Stimulated activated CD4-positive, alpha-beta T cell treated with anti-CD3 and anti-CD28 coated beads, TNF-alpha, amount 100 ng/mL, for 4 hours (primary cell): Measurements from ENCODE around the gene HMGB4.

ENCODE experiments used
- DNase-seq, 3 experiments: peaks; one replicate each; pipeline ENCODE4 v3.0.0-alpha.2; 2020; ENCODE audit warnings: low read depth in 3 of 3

HMGB4 gene

GRCh38 chr1:33863779-33864178 lies at the start of gene HMGB4:
Gene HMGB4 (plus strand): TSS chr1:33864079. CDS start chr1:33864192, 113 bp downstream.
- DNase-seq = no peak

- no peak for DNase-seq
Observed at GRCh38 chr1:33814166-33814565, 49.7 kb upstream of the HMGB4 start.

- no peak for DNase-seq
Observed at GRCh38 chr1:33815061-33815460, 48.8 kb upstream of the HMGB4 start.

GRCh38 chr1:33818071-33818470 lies 45.8 kb upstream of the HMGB4 start:
- no peak for DNase-seq

GRCh38 chr1:33819290-33819912 lies 44.5 kb upstream of the HMGB4 start:
- no peak for DNase-seq

- no peak for DNase-seq
Observed at GRCh38 chr1:33819913-33820311, 44.0 kb upstream of the HMGB4 start.

- DNase-seq = no peak
Observed at GRCh38 chr1:33820804-33821203, 43.1 kb upstream of the HMGB4 start.

- no peak for DNase-seq
Observed at GRCh38 chr1:33821291-33821690, 42.6 kb upstream of the HMGB4 start.

GRCh38 chr1:33822396-33822795 lies 41.5 kb upstream of the HMGB4 start:
- DNase-seq = no peak

- DNase-seq = no peak
Observed at GRCh38 chr1:33823401-33823800, 40.5 kb upstream of the HMGB4 start.

- DNase-seq = no peak
Observed at GRCh38 chr1:33823830-33824229, 40.0 kb upstream of the HMGB4 start.

GRCh38 chr1:33824321-33824720 lies 39.6 kb upstream of the HMGB4 start:
- DNase-seq = no peak

- DNase-seq = no peak
Observed at GRCh38 chr1:33824971-33825370, 38.9 kb upstream of the HMGB4 start.

- no peak for DNase-seq
Observed at GRCh38 chr1:33825506-33825905, 38.4 kb upstream of the HMGB4 start.

GRCh38 chr1:33826311-33826710 lies 37.6 kb upstream of the HMGB4 start:
- DNase-seq = no peak

- DNase-seq = no peak
Observed at GRCh38 chr1:33826711-33827110, 37.2 kb upstream of the HMGB4 start.

- DNase-seq = no peak
Observed at GRCh38 chr1:33828059-33828458, 35.8 kb upstream of the HMGB4 start.

GRCh38 chr1:33828654-33829053 lies 35.2 kb upstream of the HMGB4 start:
- no peak for DNase-seq

GRCh38 chr1:33836911-33837310 lies 27.0 kb upstream of the HMGB4 start:
- no peak for DNase-seq

GRCh38 chr1:33837635-33838034 lies 26.2 kb upstream of the HMGB4 start:
- DNase-seq = no peak

GRCh38 chr1:33841494-33841893 lies 22.4 kb upstream of the HMGB4 start:
- no peak for DNase-seq

GRCh38 chr1:33842348-33842747 lies 21.5 kb upstream of the HMGB4 start:
- DNase-seq = no peak

GRCh38 chr1:33844166-33844565 lies 19.7 kb upstream of the HMGB4 start:
- DNase-seq = no peak

GRCh38 chr1:33846861-33847260 lies 17.0 kb upstream of the HMGB4 start:
- DNase-seq = no peak
